Tibial artery (tissue), 4 donors: ENCODE results near the gene RRM1.
"Not testable (repeated sequence)": the region's sequence is repeated elsewhere in the genome, so short reads cannot be mapped to it uniquely, and the experiment has no call there.

Experiments used
- DNase-seq, 2 donors: peaks; one replicate each; pipeline ENCODE4 v3.0.0-alpha.2; 2019
- H3K27ac ChIP-seq, 2 donors: fragments of 200-600 bp; sonication (generic) in 1 of 2; 1 replicate in 1 of 2; 2 replicates in 1 of 2; pipeline ENCODE4 v1.5.1; 2018 to 2019; ENCODE audit warnings: mild to moderate bottlenecking in 1 of 2
- H3K27me3 ChIP-seq, 2 donors: fragments of 200-600 bp; sonication (generic) in 1 of 2; one replicate each; pipeline versions ENCODE4 v1.5.1 to v1.6.0; 2016 to 2019
- H3K36me3 ChIP-seq, 3 donors: fragments of 200-600 bp; sonication (generic) in 2 of 3; one replicate each; pipeline ENCODE4 v1.5.1; 2016 to 2019; ENCODE audit warnings: mild to moderate bottlenecking in 2 of 3
- H3K4me1 ChIP-seq, 4 donors: fragments of 200-600 bp; sonication (generic) in 2 of 4; 1 replicate in 3 of 4; 2 replicates in 1 of 4; pipeline ENCODE4 v1.5.1; 2016 to 2019
- H3K4me3 ChIP-seq, 2 donors: fragments of 200-600 bp; sonication (generic) in 1 of 2; 1 replicate in 1 of 2; 2 replicates in 1 of 2; pipeline ENCODE4 v1.5.1; 2018 to 2019; ENCODE audit warnings: mild to moderate bottlenecking in 2 of 2
- H3K9me3 ChIP-seq, 3 donors: fragments of 200-600 bp; sonication (generic) in 1 of 3; one replicate each; pipeline ENCODE4 v1.5.1; 2016 to 2019
- CTCF ChIP-seq, 2 experiments: fragments of 200-600 bp in 1 of 2; fragments of 450-650 bp in 1 of 2; IDR thresholded peaks; one replicate each; pipeline ENCODE4 v1.5.1; 2017 to 2019; ENCODE audit warnings: antibody characterized with exemption in 2 of 2, mild to moderate bottlenecking in 1 of 2, moderate library complexity in 1 of 2
- intact Hi-C: fragments of 100-400 bp; cut with DNase I; formaldehyde crosslinking; loops from one replicate; pipeline ENCODE4 v1.15.0; 2023; ENCODE audit warnings: low total_unique reads

The RRM1 gene

GRCh38 chr11:4140067-4140636, 45.6 kb downstream of the RRM1 start:
- Histone ChIP-seq H3K27me3 (no peaks in the 10 kb centered on the region), H3K4me1 (no peaks in the 10 kb centered on the region), H3K27ac (no peak overlapping the region), H3K36me3 (peaks cover 48 to 60% (median 54%) of the 10 kb centered on the region in 3 donors), H3K4me3 (no peak overlapping the region), H3K9me3 (peaks cover 0 to 12% (median 0%) of the 10 kb centered on the region in 3 donors)
- TF ChIP-seq CTCF (IDR thresholded peaks at IDR 0.05), result no peak
- intact Hi-C loops, result no loop called here
- DNase-seq, result no peak

- no peak for DNase-seq
- intact Hi-C loops, result no loop called here
- Histone ChIP-seq H3K4me3 (no peak overlapping the region), H3K4me1 (no peaks in the 10 kb centered on the region), H3K27me3 (no peaks in the 10 kb centered on the region), H3K36me3 (peaks cover 5 to 12% (median 9%) of the 10 kb centered on the region in 3 donors), H3K9me3 (no peaks in the 10 kb centered on the region), H3K27ac (no peak overlapping the region)
- no peak for TF ChIP-seq CTCF (IDR thresholded peaks at IDR 0.05)
Measured at GRCh38 chr11:4146070-4146771, 51.6 kb downstream of the RRM1 start.

GRCh38 chr11:4146772-4147098, 52.1 kb downstream of the RRM1 start:
- DNase-seq, result no peak
- no peaks in the 10 kb centered on the region for H3K9me3 ChIP-seq
- H3K36me3 ChIP-seq, result peaks cover 4 to 7% (median 6%) of the 10 kb centered on the region in 3 donors
- TF ChIP-seq CTCF (IDR thresholded peaks at IDR 0.05), result no peak
- no peaks in the 10 kb centered on the region for H3K27me3 ChIP-seq
- H3K27ac ChIP-seq, result no peak overlapping the region
- intact Hi-C loops, result no loop called here
- no peak overlapping the region for H3K4me3 ChIP-seq
- H3K4me1 ChIP-seq, result no peaks in the 10 kb centered on the region

GRCh38 chr11:4154503-4154902, 59.9 kb downstream of the RRM1 start:
- H3K27ac ChIP-seq, result no peak overlapping the region
- no peaks in the 10 kb centered on the region for H3K27me3 ChIP-seq
- intact Hi-C loops, result no loop called here
- no peak overlapping the region for H3K4me3 ChIP-seq
- no peak for DNase-seq
- no peaks in the 10 kb centered on the region for H3K36me3 ChIP-seq
- no peaks in the 10 kb centered on the region for H3K4me1 ChIP-seq
- H3K9me3 ChIP-seq, result no peaks in the 10 kb centered on the region
- no peak for TF ChIP-seq CTCF (IDR thresholded peaks at IDR 0.05)

GRCh38 chr11:4156571-4156970, 62.0 kb downstream of the RRM1 start:
- H3K36me3 ChIP-seq, result no peaks in the 10 kb centered on the region
- intact Hi-C loops, result no loop called here
- no peaks in the 10 kb centered on the region for H3K4me1 ChIP-seq
- H3K4me3 ChIP-seq, result no peak overlapping the region
- TF ChIP-seq CTCF (IDR thresholded peaks at IDR 0.05), result no peak
- no peak overlapping the region for H3K27ac ChIP-seq
- no peaks in the 10 kb centered on the region for H3K27me3 ChIP-seq
- no peak for DNase-seq
- H3K9me3 ChIP-seq, result no peaks in the 10 kb centered on the region

GRCh38 chr11:4158818-4159217, 64.2 kb downstream of the RRM1 start:
- H3K36me3 ChIP-seq, H3K4me3 ChIP-seq, H3K9me3 ChIP-seq, H3K27me3 ChIP-seq, intact Hi-C loops, H3K4me1 ChIP-seq, H3K27ac ChIP-seq, DNase-seq: not testable (repeated sequence)
